Activated CD8-positive, alpha-beta memory T cell treated with anti-CD3 and anti-CD28 coated beads, Interleukin-2, amount 50 U/mL, for 1 hour (primary cell): Measurements from ENCODE around the gene KIRREL1.

Source experiments
- DNase-seq: peaks from one replicate; pipeline ENCODE4 v3.0.0-alpha.2; 2020; ENCODE audit errors: extremely low read depth

The KIRREL1 gene

GRCh38 chr1:158035014-158035413 is 41.6 kb downstream of the KIRREL1 start:
- DNase-seq, result no peak

GRCh38 chr1:158035976-158036583 is 42.6 kb downstream of the KIRREL1 start:
- no peak for DNase-seq

GRCh38 chr1:158037008-158037865 is 43.8 kb downstream of the KIRREL1 start:
- DNase-seq, result no peak

- DNase-seq, result no peak
These were observed 44.5 kb downstream of the KIRREL1 start for GRCh38 chr1:158037866-158038359.

GRCh38 chr1:158038793-158039192 is 45.3 kb downstream of the KIRREL1 start:
- no peak for DNase-seq

- no peak for DNase-seq
These were observed 45.9 kb downstream of the KIRREL1 start for GRCh38 chr1:158039380-158039779.

- no peak for DNase-seq
These were observed 46.9 kb downstream of the KIRREL1 start for GRCh38 chr1:158040323-158040722.

GRCh38 chr1:158043232-158043631 is 49.8 kb downstream of the KIRREL1 start:
- DNase-seq, result no peak

- DNase-seq, result no peak
These were observed 52.2 kb downstream of the KIRREL1 start for GRCh38 chr1:158045639-158046038.

- no peak for DNase-seq
These were observed 53.5 kb downstream of the KIRREL1 start for GRCh38 chr1:158046715-158047510.

GRCh38 chr1:158048371-158049067 is 55.1 kb downstream of the KIRREL1 start:
- no peak for DNase-seq

GRCh38 chr1:158049853-158050252 is 56.4 kb downstream of the KIRREL1 start:
- DNase-seq, result no peak

GRCh38 chr1:158053276-158053675 is 59.8 kb downstream of the KIRREL1 start:
- DNase-seq, result no peak

GRCh38 chr1:158054721-158055120 is 61.3 kb downstream of the KIRREL1 start:
- DNase-seq, result no peak

GRCh38 chr1:158055854-158056253 is 62.4 kb downstream of the KIRREL1 start:
- no peak for DNase-seq

GRCh38 chr1:158056498-158056897 is 63.1 kb downstream of the KIRREL1 start:
- DNase-seq, result no peak

- DNase-seq, result no peak
These were observed 65.0 kb downstream of the KIRREL1 start for GRCh38 chr1:158058237-158058985.

- no peak for DNase-seq
These were observed 66.5 kb downstream of the KIRREL1 start for GRCh38 chr1:158059984-158060383.

- no peak for DNase-seq
These were observed 68.7 kb downstream of the KIRREL1 start for GRCh38 chr1:158062174-158062573.

GRCh38 chr1:158067662-158068061 is 74.2 kb downstream of the KIRREL1 start:
- DNase-seq, result no peak

GRCh38 chr1:158068918-158069317 is 75.5 kb downstream of the KIRREL1 start:
- DNase-seq, result no peak
